DOHH2 (cell line): ENCODE results near the gene COL4A3.

Experiments used
- EZH2phosphoT487 ChIP-seq: fragments of 200-600 bp; sonication (generic); IDR thresholded peaks from 2 replicates; pipeline ENCODE4 v1.6.1; 2017; ENCODE audit warnings: borderline replicate concordance, mild to moderate bottlenecking, antibody characterized with exemption, low read length, moderate library complexity, mixed read lengths
- TF ChIP-seq, protein P1 (sequence below): fragments of 200-600 bp; sonication (generic); IDR thresholded peaks from one replicate; pipeline ENCODE4 v1.5.1; 2014; ENCODE audit warnings: antibody characterized with exemption, mild to moderate bottlenecking, low read depth, low read length; ENCODE audit not compliant: poor library complexity, severe bottlenecking

DNA sequence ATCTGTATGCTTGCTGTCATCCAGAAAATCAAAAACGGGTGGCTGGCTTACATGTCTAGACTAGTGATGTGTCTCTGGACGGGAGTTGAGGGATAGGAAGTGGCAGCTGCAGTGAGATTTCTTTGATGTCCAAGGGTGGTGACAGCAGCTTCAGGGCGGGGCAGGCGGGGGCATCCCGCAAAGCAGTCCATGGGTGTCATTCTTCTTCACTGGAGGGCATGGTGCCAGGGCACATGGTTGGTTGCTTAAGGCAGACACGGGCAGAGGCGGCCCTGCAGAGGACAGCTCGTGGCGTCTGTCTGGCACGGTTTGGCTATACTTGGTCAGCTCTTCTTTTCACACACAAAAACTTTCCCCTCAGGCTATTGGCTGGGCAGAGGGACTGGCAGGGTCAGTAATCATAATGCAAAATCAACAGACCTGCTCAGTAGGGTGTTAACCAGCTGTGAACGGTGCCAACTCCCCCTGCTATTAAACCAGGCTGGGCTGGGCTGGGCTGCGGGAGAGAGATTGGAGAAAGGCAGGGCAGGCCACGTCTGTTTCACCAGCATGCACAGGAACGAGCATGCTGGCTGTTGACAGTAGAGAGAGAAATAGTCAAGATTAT lies 63.7 kb downstream of the COL4A3 start:
- TF ChIP-seq, protein P1, sequence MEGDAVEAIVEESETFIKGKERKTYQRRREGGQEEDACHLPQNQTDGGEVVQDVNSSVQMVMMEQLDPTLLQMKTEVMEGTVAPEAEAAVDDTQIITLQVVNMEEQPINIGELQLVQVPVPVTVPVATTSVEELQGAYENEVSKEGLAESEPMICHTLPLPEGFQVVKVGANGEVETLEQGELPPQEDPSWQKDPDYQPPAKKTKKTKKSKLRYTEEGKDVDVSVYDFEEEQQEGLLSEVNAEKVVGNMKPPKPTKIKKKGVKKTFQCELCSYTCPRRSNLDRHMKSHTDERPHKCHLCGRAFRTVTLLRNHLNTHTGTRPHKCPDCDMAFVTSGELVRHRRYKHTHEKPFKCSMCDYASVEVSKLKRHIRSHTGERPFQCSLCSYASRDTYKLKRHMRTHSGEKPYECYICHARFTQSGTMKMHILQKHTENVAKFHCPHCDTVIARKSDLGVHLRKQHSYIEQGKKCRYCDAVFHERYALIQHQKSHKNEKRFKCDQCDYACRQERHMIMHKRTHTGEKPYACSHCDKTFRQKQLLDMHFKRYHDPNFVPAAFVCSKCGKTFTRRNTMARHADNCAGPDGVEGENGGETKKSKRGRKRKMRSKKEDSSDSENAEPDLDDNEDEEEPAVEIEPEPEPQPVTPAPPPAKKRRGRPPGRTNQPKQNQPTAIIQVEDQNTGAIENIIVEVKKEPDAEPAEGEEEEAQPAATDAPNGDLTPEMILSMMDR, result no peak
- TF ChIP-seq EZH2phosphoT487, result no peak
